HG03571 (cell line): ENCODE measurements around the gene DBT.
"Not testable (repeated sequence)": the region's sequence is repeated elsewhere in the genome, so short reads cannot be mapped to it uniquely, and the experiment has no call there.

ENCODE experiments used
- ATAC-seq: cut with Tn5 transposase; IDR thresholded peaks from one replicate; pipeline ENCODE4 v1.9.1; 2021; ENCODE audit not compliant: unreplicated experiment

DBT gene

GRCh38 chr1:100249537-100250257 lies at the start of gene DBT:
TSS of gene DBT (minus strand) at chr1:100249834. CDS start at chr1:100249820, 14 bp downstream.
- peak; percentile 100 for ATAC-seq

- no peak for ATAC-seq
Observed at GRCh38 chr1:100298512-100298911, 48.9 kb upstream of the DBT start.

- not testable (repeated sequence) for ATAC-seq
Observed at GRCh38 chr1:100296997-100297396, 47.4 kb upstream of the DBT start.

- no peak for ATAC-seq
Observed at GRCh38 chr1:100296140-100296539, 46.5 kb upstream of the DBT start.

- no peak for ATAC-seq
Observed at GRCh38 chr1:100292711-100293110, 43.1 kb upstream of the DBT start.

GRCh38 chr1:100290291-100290690 lies 40.7 kb upstream of the DBT start:
- no peak for ATAC-seq

GRCh38 chr1:100287162-100287561 lies 37.5 kb upstream of the DBT start:
- no peak for ATAC-seq

GRCh38 chr1:100284591-100284990 lies 35.0 kb upstream of the DBT start:
- no peak for ATAC-seq

GRCh38 chr1:100279954-100280682 lies 30.5 kb upstream of the DBT start:
- no peak for ATAC-seq

- no peak for ATAC-seq
Observed at GRCh38 chr1:100279358-100279923, 29.8 kb upstream of the DBT start.

- no peak for ATAC-seq
Observed at GRCh38 chr1:100277866-100278265, 28.2 kb upstream of the DBT start.

GRCh38 chr1:100268202-100268601 lies 18.6 kb upstream of the DBT start:
- no peak for ATAC-seq

GRCh38 chr1:100267284-100267683 lies 17.6 kb upstream of the DBT start:
- no peak for ATAC-seq

- peak; percentile 13 for ATAC-seq
Observed at GRCh38 chr1:100266741-100267140, 17.1 kb upstream of the DBT start.

- peak; percentile 97 for ATAC-seq
Observed at GRCh38 chr1:100265931-100266740, 16.5 kb upstream of the DBT start, which contains the start of gene RTCA. TSS of gene RTCA (plus strand) at chr1:100266216. CDS start at chr1:100266376, 160 bp downstream.

GRCh38 chr1:100265562-100265930 lies 15.9 kb upstream of the DBT start:
- peak; percentile 22 for ATAC-seq

GRCh38 chr1:100264081-100264480 lies 14.4 kb upstream of the DBT start:
- not testable (repeated sequence) for ATAC-seq

- ATAC-seq: no peak
Observed at GRCh38 chr1:100261686-100262085, 12.1 kb upstream of the DBT start.

GRCh38 chr1:100258427-100258826 lies 8.8 kb upstream of the DBT start:
- not testable (repeated sequence) for ATAC-seq

GRCh38 chr1:100256273-100256672 lies 6.6 kb upstream of the DBT start:
- not testable (repeated sequence) for ATAC-seq

GRCh38 chr1:100253552-100253951 lies 3.9 kb upstream of the DBT start:
- ATAC-seq: no peak
